ENCODE results near the gene DSCAM.

DNA sequence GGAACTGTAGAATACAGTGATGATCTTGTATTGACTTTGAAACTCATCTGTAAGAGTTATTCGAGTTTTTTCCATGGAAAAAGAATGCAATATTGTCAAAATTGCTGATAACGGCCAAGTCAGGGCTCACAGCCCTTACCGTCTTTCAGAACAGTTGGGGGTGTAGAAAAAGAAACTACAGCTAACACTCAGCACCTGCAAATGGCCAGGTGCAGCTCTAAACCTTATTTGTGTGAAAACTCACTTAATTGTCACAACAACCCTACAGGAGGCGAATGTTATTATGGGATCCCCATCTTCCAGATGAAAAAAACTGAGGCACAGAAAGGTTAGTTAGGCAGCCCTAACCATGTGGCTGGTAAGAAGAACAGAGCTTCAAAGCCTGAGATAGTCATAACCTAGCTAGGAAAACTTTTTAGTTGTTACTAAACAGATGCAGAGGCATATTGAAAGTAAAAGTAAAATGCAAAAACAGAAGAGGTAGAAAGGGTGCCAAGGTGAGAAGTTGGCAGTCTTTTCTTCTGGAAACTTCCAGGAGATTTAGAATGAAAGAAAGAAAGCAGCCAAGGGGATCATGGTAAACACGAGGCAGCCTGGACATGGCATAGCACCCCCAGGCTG lies 76.4 kb downstream of the DSCAM start:
- TF ChIP-seq, protein P1, sequence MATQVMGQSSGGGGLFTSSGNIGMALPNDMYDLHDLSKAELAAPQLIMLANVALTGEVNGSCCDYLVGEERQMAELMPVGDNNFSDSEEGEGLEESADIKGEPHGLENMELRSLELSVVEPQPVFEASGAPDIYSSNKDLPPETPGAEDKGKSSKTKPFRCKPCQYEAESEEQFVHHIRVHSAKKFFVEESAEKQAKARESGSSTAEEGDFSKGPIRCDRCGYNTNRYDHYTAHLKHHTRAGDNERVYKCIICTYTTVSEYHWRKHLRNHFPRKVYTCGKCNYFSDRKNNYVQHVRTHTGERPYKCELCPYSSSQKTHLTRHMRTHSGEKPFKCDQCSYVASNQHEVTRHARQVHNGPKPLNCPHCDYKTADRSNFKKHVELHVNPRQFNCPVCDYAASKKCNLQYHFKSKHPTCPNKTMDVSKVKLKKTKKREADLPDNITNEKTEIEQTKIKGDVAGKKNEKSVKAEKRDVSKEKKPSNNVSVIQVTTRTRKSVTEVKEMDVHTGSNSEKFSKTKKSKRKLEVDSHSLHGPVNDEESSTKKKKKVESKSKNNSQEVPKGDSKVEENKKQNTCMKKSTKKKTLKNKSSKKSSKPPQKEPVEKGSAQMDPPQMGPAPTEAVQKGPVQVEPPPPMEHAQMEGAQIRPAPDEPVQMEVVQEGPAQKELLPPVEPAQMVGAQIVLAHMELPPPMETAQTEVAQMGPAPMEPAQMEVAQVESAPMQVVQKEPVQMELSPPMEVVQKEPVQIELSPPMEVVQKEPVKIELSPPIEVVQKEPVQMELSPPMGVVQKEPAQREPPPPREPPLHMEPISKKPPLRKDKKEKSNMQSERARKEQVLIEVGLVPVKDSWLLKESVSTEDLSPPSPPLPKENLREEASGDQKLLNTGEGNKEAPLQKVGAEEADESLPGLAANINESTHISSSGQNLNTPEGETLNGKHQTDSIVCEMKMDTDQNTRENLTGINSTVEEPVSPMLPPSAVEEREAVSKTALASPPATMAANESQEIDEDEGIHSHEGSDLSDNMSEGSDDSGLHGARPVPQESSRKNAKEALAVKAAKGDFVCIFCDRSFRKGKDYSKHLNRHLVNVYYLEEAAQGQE (IDR thresholded peaks at IDR 0.05; ENCODE audit: low read depth) = no peak
- no peak for TF ChIP-seq CREB1 (IDR thresholded peaks at IDR 0.05; ENCODE audit: low read depth)
- TF ChIP-seq YY1 (IDR thresholded peaks at IDR 0.05; ENCODE audit: low read depth) = no peak
- TF ChIP-seq TAF1 (IDR thresholded peaks at IDR 0.05; ENCODE audit: low read depth) = no peak
- TF ChIP-seq EP300 (IDR thresholded peaks at IDR 0.05; ENCODE audit: borderline replicate concordance) = no peak
- TF ChIP-seq, protein P2, sequence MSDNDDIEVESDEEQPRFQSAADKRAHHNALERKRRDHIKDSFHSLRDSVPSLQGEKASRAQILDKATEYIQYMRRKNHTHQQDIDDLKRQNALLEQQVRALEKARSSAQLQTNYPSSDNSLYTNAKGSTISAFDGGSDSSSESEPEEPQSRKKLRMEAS (IDR thresholded peaks at IDR 0.05) = no peak
- no peak for TF ChIP-seq ZBTB7A (IDR thresholded peaks at IDR 0.05; ENCODE audit: low read depth)
- TF ChIP-seq NFIC (IDR thresholded peaks at IDR 0.05) = no peak
- TF ChIP-seq, protein P3, sequence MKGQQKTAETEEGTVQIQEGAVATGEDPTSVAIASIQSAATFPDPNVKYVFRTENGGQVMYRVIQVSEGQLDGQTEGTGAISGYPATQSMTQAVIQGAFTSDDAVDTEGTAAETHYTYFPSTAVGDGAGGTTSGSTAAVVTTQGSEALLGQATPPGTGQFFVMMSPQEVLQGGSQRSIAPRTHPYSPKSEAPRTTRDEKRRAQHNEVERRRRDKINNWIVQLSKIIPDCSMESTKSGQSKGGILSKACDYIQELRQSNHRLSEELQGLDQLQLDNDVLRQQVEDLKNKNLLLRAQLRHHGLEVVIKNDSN (IDR thresholded peaks at IDR 0.05) = no peak
- TF ChIP-seq RAD21 (IDR thresholded peaks at IDR 0.05; ENCODE audit: low read depth) = no peak
- no peak for TF ChIP-seq TEAD4 (IDR thresholded peaks at IDR 0.05)
- no peak for TF ChIP-seq CEBPB (IDR thresholded peaks at IDR 0.05)
- TF ChIP-seq TCF12 (IDR thresholded peaks at IDR 0.05; ENCODE audit: low read depth) = no peak

Data from Ishikawa (cell line).